Mucosa of stomach (tissue), 1 donor: ENCODE results near the gene SSU72.

ENCODE experiments used
- H3K27me3 ChIP-seq: one replicate; pipeline ENCODE4 v1.7.0; 2013; ENCODE audit warnings: mild to moderate bottlenecking, low read length; ENCODE audit not compliant: control insufficient read depth, insufficient read depth
- H3K36me3 ChIP-seq: one replicate; pipeline ENCODE4 v1.7.0; 2013; ENCODE audit warnings: low read length; ENCODE audit not compliant: control insufficient read depth, insufficient read depth
- H3K4me1 ChIP-seq: one replicate; pipeline ENCODE4 v1.7.0; 2013; ENCODE audit warnings: mild to moderate bottlenecking, low read length; ENCODE audit not compliant: control insufficient read depth, insufficient read depth
- H3K4me3 ChIP-seq: one replicate; pipeline ENCODE4 v1.7.0; 2013; ENCODE audit warnings: low read length
- H3K9ac ChIP-seq: one replicate; pipeline ENCODE4 v1.7.0; 2013; ENCODE audit warnings: mild to moderate bottlenecking, low read length, moderate library complexity
- H3K9me3 ChIP-seq: one replicate; pipeline ENCODE4 v1.7.0; 2013; ENCODE audit warnings: mild to moderate bottlenecking, low read length, moderate library complexity; ENCODE audit not compliant: control insufficient read depth
- donor health status: Pancreatic carcinoma.

SSU72 gene

DNA sequence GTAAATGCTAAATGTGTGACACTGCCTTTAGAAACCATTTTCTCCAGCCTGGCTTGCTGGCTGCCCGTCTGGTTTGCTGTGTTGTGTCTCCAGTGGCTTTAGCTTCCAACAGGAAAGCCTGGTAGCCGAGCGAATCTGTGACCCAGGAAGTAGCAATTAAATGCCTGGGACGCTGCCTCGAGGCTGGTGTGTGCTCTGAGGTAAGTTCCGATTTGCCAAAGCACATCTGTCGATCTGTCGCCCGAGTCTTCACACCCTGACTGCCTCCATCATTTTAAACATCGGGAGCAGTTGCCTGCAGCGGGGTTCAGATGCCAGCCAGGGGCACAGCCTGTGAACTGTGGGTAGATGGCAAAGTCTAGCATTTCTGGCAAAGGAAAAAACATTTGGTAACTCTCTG lies 42.9 kb upstream of the SSU72 start:
- no peak overlapping the region for H3K9ac ChIP-seq
- no peaks in the 10 kb centered on the region for H3K9me3 ChIP-seq
- H3K27me3 ChIP-seq, result no peaks in the 10 kb centered on the region
- peaks cover 27% of the 10 kb centered on the region for H3K4me1 ChIP-seq
- H3K4me3 ChIP-seq, result no peak overlapping the region
- H3K36me3 ChIP-seq, result no peaks in the 10 kb centered on the region

DNA sequence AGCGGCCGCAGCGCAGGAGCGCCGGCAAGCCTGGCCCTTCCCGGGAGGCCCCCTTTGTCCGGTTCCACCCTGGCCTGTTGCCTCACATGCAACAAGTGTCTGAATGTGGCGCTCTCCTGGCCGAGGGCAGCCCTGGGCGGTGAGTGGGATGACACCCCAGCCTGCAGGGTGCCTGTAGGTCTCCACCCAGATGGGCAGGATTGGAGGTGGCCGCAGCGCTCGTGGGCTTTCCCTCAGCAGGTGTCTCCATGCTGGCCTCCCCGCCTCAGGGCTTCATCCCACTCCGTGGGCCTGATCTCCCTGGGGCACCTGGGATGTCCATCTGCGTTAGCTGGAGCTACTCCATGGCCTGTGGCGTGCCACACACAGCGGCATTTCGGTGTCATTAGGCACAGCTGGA lies 42.2 kb upstream of the SSU72 start:
- peaks cover 27% of the 10 kb centered on the region for H3K4me1 ChIP-seq
- no peaks in the 10 kb centered on the region for H3K27me3 ChIP-seq
- peak overlapping the region; percentile 95 for H3K9ac ChIP-seq
- no peaks in the 10 kb centered on the region for H3K36me3 ChIP-seq
- H3K9me3 ChIP-seq, result no peaks in the 10 kb centered on the region
- H3K4me3 ChIP-seq, result peak overlapping the region; percentile 36

DNA sequence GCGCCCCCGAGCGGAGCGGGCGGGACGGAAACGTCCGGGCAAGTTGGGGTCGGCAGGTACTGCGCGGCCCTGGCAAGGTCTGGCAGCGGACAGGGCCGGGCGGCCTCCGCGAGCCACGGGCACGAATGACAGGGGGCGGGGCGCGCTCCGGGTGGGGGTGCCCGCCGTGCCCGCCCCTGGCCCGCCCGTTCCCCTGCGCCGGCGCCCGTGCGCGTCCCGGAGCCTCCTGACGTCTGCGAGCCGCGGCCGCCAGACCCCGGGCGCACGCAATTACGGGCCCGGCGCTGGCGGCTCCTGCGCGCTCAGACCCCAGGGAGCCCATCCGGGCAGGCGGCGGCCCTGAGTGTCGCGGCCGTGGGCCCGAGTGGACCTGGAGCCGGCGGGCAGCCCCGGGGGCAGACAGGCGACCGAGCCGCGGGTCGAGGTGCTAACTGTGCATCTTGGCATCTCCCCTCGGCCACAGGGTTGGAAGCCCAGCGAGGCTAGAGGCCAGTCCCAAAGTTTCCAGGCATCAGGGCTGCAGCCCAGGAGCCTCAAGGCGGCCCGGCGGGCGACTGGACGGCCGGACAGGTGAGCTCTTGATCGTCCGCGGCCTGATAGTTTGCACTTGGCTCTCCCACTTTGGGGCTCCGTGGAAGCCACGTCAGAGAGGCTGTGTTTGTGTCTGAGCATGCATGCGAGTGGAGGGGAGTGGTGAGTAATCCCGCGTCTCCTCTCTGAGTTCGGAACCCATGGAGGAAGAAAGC lies 41.6 kb upstream of the SSU72 start:
- Histone ChIP-seq H3K4me3 (peak overlapping the region; percentile 36), H3K36me3 (no peaks in the 10 kb centered on the region), H3K27me3 (no peaks in the 10 kb centered on the region), H3K4me1 (peaks cover 27% of the 10 kb centered on the region), H3K9me3 (no peaks in the 10 kb centered on the region), H3K9ac (peak overlapping the region; percentile 95)

DNA sequence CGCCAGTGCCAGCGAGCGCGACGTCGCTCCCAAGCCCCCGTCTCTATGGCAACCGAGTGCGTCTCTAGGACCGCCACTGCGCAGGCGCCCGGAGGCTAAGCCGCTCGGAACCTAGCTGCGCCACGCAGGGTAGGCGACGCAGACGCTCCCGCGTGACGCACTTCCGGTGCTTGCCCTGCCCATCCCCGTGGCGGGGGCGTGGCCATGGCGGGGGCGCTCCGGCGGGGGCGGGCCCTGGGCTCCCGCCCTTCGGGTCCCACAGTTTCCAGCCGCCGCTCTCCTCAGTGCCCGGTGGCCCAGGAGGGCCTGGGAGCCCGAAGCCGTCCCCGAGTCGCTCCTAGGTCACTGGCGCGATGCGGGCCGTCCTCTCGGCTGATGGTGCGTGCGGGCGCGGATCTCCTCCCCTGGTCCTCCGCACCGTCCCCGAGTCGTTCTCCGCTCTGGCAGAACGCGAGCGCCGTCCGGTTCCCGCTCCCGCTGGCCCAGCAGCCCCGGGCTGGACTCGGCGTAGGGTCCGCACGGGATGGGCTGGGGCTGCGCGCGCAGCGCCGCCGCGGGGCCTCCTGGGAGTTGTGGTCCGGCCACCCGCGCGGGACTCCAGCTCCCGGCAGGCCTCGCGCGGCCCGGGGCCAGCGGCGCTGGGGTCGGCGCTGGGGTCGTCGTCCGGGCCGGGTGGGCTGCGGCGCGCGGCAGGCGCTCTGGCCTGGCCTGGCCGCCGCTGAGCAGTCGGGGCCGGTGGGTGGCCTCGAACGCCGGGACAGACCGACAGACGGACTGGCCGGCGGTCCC lies 40.8 kb upstream of the SSU72 start, which contains the start of gene MIB2:
Gene MIB2 (plus strand): TSS at position 245 of the 789 bp plus-strand sequence. CDS start 7,953 bp downstream, outside the sequence.
- Histone ChIP-seq H3K9ac (peak within 1 kb of the TSS; percentile 95), H3K4me1 (peaks cover 27% of the 10 kb centered on the region), H3K4me3 (peak within 1 kb of the TSS; percentile 74), H3K27me3 (no peaks in the 10 kb centered on the region), H3K36me3 (no peaks in the 10 kb centered on the region), H3K9me3 (no peaks in the 10 kb centered on the region)

DNA sequence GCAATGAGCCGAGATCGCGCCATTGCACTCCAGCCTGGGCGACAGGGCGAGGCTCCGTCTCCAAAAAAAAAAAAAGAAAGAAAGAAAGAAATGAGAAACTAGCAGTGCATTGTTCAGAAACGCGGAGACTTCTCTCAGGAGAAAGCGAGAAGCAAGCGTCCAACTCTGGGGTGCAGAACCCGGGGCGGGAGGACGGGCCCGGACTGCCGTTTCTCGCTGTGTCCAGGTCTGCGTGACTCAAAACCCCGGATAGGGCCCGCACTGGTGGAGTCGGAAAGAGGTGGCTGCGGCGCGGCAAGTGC lies 40.2 kb upstream of the SSU72 start:
- no peaks in the 10 kb centered on the region for H3K9me3 ChIP-seq
- H3K4me3 ChIP-seq, result peak overlapping the region; percentile 74
- no peaks in the 10 kb centered on the region for H3K36me3 ChIP-seq
- H3K27me3 ChIP-seq, result no peaks in the 10 kb centered on the region
- peak overlapping the region; percentile 95 for H3K9ac ChIP-seq
- H3K4me1 ChIP-seq, result peaks cover 27% of the 10 kb centered on the region

DNA sequence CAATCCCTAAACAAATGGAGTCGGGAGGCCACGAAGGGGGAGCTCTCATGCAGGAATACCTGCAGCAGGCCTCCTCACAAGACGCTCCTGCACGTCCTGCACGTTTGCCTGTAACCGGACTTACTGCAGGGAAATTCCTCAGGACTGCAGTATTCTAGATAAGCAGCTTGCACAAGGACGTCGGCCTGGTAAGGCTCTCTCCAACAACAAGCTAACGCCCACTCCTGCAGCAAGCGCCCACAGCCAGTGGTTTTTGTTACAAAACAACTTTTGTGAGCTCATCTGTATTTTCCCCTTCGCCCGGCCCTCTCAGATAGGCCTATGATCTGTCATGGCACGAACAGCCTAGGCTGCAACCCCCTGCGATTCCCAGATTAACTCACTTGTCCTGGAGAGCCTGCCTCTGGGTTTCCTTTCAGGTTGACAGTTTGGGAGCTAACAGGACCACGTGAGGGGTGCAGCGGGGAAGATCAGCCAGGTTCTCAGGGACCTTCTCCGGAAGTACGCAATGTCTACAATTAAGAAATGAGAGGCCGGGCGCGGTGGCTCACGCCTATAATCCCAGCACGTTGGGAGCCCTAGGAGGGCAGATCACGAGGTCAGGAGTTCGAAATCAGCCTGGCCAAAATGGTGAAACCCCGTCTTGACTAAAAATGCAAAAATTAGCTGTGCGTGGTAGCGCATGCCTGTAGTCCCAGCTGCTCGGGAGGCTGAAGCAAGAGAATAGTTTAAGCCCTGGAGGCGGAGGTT lies 39.7 kb upstream of the SSU72 start:
- no peaks in the 10 kb centered on the region for H3K27me3 ChIP-seq
- peak overlapping the region; percentile 74 for H3K4me3 ChIP-seq
- no peaks in the 10 kb centered on the region for H3K9me3 ChIP-seq
- H3K36me3 ChIP-seq, result no peaks in the 10 kb centered on the region
- H3K4me1 ChIP-seq, result peaks cover 27% of the 10 kb centered on the region
- peak overlapping the region; percentile 95 for H3K9ac ChIP-seq

DNA sequence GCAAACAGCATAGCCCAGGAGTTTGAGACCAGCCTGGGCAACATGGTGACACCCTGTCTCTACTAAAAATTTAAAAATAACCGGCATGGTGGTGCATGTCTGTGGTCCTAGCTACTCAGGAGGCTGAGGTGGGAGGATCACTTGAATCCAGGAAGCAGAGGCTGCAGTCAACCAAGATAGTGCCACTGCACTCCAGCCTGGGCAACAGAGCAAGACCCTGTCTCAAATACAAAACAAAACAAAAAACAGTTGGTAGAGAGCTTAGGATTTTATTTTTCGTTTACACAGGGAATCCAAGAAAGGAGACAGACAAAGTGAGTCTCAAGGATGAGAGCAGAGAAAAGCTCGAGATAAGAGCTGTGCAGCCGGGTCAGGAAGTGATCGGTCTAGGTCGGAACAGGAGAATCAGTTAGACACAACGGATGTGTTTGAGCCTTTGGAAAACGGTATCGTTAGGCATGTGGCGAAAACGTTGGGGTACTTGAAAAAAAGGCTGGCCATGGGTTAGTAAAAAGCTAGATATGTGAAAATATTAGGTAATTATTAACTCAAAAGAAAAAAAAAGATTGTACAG lies 38.9 kb upstream of the SSU72 start:
- peak overlapping the region; percentile 74 for H3K4me3 ChIP-seq

DNA sequence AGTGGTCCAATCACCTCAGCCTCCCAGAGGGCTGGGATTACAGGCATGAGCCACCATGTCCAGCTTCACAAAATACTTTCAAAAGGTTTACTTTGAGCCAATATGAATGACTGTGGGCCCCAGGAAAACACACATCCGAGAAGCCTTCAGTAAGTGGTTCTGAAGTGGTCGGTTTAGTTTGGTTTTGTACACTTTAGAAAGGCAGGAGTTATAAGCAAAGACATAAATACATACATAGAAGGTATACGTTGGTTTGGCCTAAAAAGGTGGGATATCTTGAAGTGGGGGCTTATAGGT lies 37.4 kb upstream of the SSU72 start:
- H3K36me3 ChIP-seq, result no peaks in the 10 kb centered on the region
- H3K9ac ChIP-seq, result no peak overlapping the region
- no peaks in the 10 kb centered on the region for H3K9me3 ChIP-seq
- H3K27me3 ChIP-seq, result no peaks in the 10 kb centered on the region
- peaks cover 22% of the 10 kb centered on the region for H3K4me1 ChIP-seq
- H3K4me3 ChIP-seq, result no peak overlapping the region

More for the DNA sequence above, 38.9 kb upstream of the SSU72 start:
- peaks cover 27% of the 10 kb centered on the region for H3K4me1 ChIP-seq
- no peaks in the 10 kb centered on the region for H3K36me3 ChIP-seq
- no peaks in the 10 kb centered on the region for H3K9me3 ChIP-seq
- H3K27me3 ChIP-seq, result no peaks in the 10 kb centered on the region
- no peak overlapping the region for H3K9ac ChIP-seq

DNA sequence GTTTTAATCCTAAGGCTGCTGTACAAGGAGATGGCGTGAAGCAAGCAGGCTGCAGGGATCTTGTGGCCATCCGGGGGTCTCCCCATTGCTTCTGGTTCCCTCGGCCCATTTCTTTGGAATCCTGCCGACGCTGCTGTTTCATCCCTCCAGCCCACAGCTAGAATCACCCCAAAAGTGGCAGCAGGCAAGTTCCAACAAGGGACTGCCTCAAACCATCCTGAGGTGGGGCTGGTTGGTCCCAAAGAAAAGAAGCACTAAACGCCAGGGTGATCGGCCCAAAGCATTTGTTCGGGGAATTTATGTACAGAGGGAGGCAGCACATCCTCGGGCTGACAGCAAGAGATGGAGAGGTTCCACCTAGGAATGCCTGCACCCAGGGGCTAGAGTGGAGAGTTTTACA lies 36.1 kb upstream of the SSU72 start:
- Histone ChIP-seq H3K4me1 (peaks cover 15% of the 10 kb centered on the region), H3K9me3 (no peaks in the 10 kb centered on the region), H3K36me3 (no peaks in the 10 kb centered on the region), H3K9ac (no peak overlapping the region), H3K27me3 (no peaks in the 10 kb centered on the region), H3K4me3 (no peak overlapping the region)

DNA sequence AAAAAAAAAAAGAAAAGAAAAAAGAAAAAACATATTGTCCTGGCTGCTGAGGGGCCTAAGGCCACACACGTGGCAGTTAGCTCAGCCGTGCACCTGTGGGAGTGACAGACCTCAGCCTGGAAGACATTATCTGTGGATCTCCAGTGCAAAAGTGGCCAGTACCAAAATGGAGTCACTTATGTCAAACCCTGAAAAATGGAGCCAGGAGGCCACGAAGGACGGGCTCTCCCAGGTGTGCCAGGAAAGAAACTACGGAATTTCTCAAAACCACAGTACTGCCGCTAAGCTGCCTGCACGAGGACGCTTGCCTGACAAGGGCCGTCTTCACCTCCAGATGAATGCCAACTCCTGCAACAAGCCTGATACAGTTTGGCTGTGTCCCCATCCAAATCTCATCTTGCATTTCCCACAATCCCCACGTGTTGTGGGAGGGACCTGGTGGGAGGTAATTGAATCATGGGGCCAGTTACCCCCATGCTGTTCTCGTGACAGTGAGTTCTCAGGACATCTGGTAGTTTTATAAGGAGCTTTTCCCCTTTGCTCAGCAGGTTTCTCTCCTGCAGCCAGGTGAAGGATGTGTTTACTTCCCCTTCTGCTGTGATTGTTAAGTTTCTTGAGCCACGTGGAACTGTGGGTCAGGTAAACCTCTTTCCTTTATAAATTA lies 35.3 kb upstream of the SSU72 start:
- H3K27me3 ChIP-seq, result no peaks in the 10 kb centered on the region
- H3K9me3 ChIP-seq, result no peaks in the 10 kb centered on the region
- H3K36me3 ChIP-seq, result no peaks in the 10 kb centered on the region
- no peak overlapping the region for H3K4me3 ChIP-seq
- H3K4me1 ChIP-seq, result peaks cover 14% of the 10 kb centered on the region
- no peak overlapping the region for H3K9ac ChIP-seq

DNA sequence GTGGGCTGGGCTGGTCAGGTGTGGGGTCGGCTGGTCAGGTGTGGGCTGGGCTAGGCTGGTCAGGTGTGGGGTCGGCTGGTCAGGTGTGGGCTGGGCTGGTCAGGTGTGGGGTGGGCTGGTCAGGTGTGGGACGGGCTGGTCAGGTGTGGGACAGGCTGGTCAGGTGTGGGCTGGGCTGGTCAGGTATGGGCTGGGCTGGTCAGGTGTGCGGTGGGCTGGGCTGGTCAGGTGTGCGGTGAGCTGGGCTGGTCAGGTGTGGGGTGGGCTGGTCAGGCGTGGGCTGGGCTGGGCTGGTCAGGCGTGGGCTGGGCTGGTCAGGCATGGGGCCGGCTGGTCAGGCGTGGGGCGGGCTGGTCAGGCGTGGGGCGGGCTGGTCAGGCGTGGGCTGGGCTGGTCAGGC lies 31.6 kb upstream of the SSU72 start:
- Histone ChIP-seq H3K9me3 (no peaks in the 10 kb centered on the region), H3K36me3 (no peaks in the 10 kb centered on the region), H3K4me1 (no peaks in the 10 kb centered on the region), H3K27me3 (peaks cover 9% of the 10 kb centered on the region), H3K9ac (no peak overlapping the region), H3K4me3 (no peak overlapping the region)
